HG03460 (cell line): Measurements from ENCODE around the gene SLC41A1.

ENCODE experiments used
- ATAC-seq: cut with Tn5 transposase; IDR thresholded peaks from one replicate; pipeline ENCODE4 v1.9.1; 2021; ENCODE audit not compliant: unreplicated experiment

The SLC41A1 gene

DNA sequence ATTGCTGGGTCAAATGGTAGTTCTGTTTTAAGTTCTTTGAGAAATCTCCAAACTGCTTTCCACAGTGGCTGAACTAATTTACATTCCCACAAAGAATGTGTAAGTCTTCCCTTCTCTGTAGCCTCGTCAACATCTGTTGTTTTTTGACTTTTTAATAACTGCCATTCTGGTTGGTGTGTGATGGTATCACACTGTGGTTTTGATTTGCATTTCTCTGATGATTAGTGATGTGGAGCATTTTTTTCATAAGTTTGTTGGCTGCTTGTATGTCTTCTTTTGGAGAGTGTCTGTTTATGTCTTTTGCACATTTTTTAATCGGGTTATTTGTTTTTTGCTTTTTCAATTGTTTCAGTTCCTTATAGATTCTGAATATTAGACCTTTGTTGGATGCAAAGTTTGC lies 10.3 kb upstream of the SLC41A1 start:
- ATAC-seq = peak; percentile 48

DNA sequence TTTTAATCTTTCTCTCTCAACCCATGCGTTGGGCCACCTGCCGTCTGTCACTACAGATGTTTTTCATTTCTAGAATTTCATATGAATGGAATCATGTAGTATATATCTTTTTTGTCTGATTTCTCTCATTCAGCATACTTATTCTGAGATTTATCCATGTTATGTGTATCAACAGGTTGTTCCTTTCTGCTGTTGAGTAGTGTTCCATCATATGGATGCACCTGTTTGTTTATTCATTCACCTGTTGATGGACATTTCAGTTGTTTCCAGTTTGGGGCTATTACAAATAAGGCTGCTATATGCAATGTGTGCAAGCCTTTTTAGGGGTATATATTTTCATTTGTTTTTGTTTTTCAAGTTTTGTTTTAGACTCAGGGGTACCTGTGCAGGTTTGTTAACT lies 9.4 kb upstream of the SLC41A1 start:
- no peak for ATAC-seq

DNA sequence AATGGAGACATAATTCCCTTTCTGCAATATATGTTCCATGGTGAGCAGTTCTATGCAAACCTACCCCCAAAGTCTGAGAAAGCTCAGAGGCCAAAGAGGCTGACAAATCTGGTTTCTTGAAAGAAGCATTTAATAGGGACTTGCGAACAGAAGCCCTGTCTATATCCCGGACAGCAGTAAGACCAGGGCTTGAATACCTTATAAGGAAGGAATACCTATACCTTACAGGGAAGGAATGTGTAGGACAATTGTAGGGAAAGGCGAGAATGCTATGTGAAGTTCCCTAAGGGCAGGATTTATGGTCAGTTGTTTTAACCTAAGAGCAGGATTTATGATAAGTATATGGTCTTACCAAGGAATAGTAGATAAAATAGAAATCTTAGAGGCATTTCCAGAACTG lies 5.0 kb upstream of the SLC41A1 start:
- no peak for ATAC-seq

DNA sequence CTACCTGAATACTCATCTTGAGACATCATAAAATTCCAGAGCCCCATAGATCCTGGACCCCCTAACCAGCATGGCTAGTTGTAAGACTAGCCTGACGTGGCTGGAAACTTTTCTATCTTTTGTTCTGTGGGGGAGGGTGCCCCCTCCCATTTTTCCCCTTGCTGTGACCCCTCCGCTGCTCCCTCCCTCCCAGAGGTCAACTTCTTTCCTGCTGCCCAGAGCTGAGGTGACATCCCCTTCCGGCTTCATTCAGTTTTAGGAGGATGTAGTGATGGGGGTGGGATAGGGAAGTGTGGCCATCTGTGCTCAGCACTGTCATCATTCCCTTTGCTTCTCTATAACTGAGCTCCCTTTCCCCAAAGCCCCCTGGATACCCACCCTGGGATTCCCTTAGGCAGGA lies 4.4 kb upstream of the SLC41A1 start:
- no peak for ATAC-seq

DNA sequence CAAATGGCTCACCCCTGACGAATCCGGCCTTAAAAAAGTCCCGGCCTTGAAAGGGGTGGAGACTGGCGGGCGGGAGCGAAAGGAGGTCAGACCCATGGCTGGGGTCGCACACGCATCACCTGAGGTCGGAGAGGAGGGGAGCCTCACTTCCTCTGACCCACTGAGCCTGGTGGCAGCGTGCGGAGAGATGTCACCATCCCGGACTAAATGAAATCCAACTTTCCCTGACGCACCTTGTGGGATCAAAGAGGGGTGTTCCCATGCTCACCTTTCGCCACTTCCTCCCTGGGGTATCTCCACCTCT lies 709 bp upstream of the SLC41A1 start:
- peak; percentile 14 for ATAC-seq

DNA sequence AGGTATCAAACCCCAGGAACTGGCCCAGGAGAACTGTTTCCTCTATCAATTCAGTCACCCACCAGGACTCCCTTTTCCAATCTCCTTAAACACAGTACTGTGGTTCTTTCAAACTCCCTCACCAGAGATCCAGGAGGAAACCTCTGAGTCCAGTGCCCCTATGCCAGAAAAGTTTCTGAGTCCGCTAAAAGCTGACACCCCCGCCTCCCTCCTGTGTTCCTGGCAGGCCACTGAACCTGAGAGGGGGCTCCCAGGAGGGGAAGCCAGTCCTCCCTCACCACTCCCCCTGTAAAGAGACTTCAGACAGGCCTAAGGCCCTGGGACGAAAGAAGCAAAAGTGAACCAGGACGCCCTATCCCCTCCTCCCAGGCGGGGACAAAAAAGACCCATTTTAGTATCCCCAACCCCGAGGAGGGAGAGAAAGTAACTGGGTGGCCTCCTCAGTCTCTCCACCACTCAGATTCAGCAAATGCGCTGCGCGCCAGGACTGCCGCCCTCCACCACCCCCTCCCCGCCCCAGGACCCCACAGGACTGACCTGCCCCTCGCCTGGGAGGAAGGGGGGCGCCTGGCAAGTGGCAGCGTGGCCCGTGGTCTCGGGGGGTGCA lies 624 bp downstream of the SLC41A1 start:
- peak; percentile 4 for ATAC-seq

DNA sequence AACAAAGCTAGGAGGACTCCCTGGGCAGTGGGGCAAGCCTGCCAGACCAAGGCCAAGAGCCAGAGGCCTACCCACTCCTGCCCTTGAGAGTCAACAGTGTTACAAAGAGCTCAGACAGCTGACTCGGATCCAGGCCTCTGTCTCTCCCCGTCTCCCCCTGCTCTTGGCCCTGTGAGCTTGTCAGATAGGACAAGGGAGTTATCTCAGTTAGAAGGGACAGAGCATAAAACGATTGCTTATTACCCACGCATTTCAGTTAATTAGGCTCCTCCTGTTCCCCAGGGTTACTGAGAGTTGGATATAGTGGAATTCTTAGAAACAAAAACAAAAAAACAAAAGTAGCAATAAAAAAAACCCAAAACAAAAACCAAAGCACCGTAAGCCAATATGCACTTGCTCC lies 1.3 kb downstream of the SLC41A1 start:
- ATAC-seq = no peak

DNA sequence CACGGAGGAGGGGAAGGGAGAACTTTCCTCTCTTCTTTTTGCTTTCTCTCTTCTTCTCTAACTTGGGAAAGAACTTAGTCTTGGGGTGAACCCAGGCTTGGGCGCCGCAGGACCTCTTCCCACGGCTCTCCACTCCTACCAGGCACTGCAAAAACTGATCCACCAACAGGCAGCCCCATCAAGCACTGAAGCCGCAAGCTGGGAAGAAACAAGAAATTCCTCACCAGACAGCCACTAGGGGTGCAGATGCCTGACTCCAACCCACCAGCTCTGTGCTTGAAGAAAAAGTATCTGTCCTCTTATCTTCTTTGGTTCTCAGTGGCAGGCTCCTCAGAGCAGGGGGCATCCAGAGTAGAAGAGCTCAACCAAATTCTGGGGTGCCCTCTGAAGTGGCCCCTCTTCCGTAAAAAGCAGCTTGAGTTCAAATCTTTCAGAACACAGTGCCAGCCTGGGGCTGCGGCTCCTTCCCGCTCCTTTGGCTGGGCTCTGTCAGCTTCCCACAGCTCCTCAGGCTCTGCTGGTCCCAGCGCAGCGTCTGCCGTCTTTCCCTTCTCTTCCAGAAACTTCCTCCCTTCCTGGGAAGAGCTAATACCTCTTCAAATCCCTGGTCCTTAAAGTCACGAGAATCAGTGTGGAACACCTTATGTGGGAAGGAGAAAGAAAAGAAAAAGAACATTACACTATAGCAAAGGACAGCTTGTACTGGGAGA lies 2.4 kb downstream of the SLC41A1 start:
- ATAC-seq = no peak

DNA sequence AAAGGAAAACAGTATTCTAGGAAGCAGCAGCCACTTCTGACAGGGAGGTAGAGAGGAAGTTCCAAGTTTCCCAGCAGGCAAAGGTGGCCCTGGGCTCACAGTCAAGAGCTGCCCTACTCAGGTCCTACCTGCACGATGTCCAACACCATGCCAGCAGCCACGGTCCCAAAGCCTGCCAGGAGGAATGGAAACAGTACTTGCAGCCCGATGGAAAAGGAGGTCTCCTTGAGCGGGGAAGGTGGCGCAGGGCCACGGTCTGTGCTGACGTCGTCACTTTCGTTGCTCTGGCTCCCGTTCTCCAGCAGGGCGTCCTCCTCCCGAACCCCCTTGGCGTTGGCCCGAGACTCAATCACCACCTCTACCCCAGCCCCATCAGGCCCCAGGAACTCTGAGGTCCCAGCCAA lies 3.1 kb downstream of the SLC41A1 start:
- no peak for ATAC-seq

DNA sequence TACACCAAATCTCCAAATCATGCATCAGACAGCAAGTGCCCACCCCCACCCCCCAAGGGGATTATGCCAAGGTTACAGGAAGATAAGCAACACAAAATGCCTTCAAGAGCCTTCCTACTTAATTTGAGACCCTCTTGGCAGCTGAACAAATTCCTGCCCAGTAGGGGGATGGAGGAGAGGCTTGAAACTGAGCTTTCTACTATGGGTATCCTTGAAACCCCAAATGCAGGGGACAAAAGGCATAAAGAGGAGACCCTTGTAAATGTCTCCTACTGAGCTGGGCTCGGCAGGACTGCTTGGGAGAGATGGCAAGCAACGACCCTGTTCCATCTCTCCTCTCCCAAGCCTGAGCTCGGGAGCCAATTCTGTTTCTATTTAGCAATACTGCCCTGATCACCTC lies 3.5 kb downstream of the SLC41A1 start:
- ATAC-seq = no peak

DNA sequence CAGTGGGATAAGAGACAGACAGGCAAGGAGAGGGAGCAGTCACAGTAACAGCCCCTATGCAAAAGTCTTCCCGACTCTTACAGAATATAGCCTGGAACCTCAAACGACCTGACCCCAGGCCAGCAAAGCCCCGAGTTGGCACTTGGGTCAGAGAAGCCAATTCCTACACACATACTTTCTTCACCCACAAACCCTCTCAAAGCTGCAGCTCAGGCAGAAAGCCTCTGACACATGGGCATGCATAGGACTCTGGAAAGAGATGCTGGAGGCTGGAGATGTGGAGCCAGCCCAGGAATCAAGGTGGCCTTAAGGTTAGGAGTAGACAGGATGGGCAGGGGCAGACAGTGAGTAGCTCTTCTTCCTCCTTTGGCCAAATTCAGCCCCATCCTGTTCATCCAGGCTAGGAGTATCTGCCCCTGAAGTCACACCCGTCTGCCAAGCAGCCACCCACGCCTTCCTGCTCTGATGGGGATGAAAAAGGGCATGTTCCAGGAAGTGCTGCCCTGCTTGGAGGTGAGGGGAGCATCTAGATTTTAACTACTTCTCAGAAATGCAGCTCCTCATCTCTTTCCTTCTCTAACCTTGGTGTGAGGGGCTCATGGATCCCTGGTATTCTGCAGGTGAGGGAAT lies 7.8 kb downstream of the SLC41A1 start:
- ATAC-seq = no peak

DNA sequence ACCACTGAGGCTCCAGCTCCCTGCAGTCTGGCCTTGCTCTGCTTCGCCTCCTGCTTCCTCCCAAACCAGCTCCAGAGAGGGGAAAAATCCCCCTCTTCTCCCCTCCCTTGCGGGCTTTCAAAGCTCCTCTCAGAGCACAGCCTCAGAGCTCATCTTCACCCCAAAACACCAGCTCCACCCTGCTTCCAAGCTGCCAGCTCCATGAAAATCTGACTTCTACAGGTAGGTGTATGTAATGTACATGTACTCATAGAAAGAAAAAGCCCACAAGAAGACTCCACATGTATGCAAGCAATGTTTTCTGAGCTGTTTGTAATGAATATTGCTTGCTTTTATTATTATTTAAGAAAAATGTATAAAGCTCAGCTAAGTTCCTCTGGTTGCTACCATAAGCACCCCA lies 8.4 kb downstream of the SLC41A1 start:
- no peak for ATAC-seq

DNA sequence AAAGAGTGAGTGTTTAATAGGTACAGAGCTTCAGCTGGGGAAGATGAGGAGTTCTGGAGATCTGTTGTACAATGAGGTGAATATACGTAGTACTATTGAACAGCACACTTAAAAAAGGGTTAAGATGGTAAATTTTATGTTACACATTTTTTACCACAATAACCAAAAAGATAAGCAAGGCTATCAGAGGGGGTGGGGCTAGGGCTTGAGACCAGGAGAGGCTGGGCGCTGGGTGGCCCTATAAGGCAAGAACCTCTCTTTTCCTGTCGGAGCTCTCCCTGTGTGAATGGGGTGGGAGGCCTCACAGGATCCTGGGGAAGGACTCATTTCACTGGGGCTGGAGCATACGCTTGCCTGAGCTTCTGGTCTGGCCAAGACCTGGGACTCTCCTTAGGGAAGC lies 9.0 kb downstream of the SLC41A1 start:
- no peak for ATAC-seq

DNA sequence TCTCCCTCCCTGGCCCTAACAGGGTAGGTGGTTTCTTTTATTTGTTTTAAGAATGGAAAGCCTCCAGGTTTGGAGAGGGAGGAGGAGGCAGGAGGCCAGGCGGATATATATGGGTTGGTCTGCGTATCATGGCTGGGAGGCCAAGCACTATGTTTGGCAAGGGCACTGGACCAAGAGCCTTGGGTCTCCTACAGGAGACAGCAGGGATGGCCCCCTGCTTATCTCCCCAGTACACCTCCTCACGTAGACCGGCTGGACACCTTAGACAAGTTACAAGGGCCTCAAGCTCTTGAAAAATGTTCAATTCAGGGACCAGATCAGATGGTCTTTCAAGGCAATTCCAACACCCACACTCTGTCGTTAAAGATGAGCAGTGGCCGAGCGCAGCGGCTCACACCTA lies 10.9 kb downstream of the SLC41A1 start:
- no peak for ATAC-seq

DNA sequence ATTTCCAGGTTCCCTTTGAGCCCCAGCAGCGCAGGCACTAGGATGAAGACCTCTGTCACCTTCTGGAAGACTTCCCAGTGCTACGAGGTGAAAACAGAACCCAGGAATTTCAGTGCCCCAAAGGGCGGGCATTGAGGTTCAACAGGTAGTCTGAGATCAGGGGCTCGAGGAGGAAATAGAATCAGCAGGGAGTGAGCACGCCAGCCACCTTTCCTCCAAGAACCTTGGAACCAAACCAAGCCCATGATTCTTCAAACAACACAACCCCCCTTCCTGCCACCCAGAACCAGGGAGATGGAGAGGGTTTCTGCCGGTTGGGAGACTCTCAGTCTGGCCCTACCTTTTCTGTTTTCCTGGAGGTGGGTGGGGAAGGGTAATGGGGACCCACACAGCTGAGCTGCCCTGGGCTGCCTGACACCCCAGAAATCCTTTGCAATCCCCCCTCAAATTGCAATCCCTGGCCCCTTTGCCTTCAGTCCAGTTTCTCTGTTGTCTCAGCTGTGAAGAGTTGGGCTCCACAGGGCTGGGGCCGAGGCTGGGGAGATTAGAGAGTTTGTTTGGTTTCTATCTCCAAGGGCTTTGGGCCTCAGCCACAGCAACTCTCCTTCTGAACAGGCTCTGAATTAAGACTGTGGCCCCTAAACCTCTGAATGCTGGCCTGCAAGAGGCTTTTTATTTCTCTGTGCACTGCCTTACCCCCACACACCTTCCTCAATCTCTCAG lies 11.9 kb downstream of the SLC41A1 start:
- ATAC-seq = no peak

DNA sequence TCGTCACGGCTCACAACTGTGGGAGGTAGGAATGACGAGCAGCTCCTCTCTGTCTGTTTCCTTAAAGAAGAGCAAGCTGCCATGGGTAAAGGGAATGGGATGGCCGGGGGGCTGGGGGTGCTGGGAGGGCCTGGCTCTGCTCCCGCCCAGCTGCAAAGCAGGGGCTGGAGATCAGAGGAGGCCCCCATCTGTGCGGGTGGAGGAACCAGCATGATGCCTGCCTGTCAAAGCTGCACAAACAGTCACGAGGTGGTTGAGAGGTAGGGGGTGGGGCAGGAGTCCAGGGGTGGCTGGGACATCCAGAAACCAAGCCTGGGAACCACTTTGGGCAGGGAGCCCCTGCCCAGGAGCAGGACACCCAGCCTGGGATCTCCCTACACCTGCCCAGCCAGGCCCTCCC lies 12.6 kb downstream of the SLC41A1 start:
- no peak for ATAC-seq

DNA sequence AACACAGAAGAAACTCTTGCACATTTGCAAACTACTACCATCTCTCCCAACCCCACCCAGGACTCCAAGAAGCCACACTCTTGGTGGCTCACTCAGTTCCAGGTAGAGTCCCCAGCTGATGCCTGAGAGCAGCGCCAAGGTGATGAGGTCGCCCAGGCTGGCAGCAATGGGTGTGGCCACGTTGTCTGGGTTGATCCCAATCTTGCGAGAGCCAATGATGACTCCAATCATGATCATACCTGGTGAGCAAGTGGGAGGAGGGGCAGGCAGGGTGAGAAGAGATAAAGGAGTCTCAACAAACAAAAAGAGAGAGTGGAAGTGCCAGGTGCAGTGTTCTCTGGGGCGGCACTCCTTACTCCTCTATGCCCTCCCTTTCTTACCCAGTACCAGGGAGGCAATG lies 14.4 kb downstream of the SLC41A1 start:
- no peak for ATAC-seq

DNA sequence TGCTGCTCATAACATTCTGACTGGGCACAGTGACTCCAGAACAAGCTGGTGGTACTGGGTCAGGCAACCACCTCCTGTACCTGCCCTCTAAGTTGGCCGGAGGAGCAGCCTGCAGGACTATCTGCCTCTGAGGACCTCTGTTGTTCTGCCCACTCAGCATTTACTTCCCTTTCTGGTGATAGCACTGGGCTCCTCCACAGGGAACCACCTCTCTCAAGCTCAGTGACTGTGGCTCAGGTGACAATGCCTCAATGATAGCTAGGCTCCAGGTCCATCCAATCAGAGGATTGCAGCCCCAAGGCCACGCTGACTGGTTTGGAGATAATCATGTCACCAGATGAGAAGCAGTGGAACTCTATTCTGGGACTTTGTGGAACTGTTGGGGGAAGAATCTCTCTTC lies 15.8 kb downstream of the SLC41A1 start:
- no peak for ATAC-seq

DNA sequence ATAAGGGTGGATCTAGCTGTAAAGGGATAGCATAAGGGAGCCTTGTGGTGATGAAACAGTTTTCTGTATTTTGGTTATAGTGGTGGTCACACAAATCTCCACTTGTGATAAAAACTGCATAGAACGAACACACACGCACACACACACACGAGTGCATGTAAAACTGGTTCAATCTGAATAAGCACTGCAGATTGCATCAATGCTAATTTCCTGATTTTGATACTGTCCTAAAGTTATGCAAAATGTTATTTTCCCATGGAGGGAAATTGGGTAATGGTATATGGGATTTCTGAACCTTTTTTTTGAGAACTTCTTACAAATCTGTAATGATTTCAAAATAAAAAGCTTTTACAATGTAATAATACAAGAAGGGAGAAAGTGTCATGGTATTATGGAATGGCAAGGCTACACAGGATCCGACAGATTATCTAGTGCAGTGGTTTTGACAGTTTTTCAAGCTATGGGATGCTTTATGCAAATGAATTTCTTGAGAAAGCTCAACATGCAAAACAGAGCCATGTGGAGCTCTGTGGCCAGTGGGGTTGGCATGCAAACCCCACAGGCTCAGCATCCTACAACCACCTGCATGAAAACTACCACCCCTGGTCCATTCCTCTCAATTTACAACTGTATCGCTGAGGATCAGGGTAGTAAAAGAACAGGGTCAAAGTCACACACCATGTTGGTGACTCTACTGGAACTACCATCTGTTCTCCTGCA lies 18.8 kb downstream of the SLC41A1 start:
- no peak for ATAC-seq

DNA sequence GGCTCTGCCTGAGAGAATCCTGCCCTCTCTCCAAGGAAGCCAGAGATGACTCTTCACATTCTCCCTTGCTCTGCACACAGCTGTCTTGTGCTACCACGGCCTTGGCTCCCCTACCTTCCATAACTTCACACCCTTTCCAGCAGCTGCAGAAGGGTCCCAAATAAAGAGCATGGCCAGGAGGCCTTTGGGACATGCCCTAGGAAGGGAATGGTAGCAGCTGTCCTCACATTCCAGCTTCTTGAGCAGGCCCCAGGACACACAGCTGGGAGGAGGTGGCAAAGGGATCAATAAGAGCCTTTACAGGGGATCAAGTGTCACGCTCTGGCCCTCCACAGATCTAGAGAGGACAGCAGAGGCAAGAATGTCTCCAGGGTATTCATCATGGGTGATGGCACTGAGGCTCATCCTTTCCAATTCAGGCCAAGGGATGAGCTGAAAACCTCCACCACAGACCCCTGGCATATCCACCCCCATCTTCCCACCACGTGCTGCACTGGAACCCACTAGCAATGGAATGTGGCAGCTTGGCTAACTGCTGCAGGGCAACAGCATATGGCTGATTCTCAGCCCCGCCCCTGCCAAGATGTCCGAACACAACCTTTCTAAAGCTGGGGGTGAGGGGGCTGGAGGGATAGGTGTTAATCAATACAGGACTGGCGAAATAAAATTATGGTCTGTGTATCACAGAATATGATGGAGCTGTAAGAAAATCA lies 19.9 kb downstream of the SLC41A1 start:
- no peak for ATAC-seq

DNA sequence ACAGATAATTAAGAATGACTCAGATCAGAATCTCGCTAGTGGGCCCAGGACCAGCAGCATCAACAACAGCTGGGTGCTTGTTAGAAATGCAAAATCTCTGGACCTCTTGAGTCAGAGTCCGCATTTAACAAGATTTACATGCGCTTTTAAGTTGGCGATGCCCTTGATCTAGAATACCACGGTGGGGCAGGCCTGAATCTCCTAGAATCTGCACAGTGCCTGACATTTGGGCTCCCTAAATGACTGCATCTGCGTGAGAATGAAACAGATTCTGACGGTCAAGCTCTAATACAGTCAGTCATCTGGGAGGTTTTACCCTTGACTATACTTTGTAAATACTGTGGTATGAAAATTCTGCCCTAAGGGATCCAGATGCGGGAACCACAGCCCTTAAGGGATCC lies 20.5 kb downstream of the SLC41A1 start:
- no peak for ATAC-seq
